ENCODE measurements around the gene SPSB3. TPM values are rescaled to one million over a fixed set of nuclear protein-coding genes. Genes with fewer than 3 reads are reported as not detected.
"Not testable (repeated sequence)": the region's sequence is repeated elsewhere in the genome, so short reads cannot be mapped to it uniquely, and the experiment has no call there.

Gene SPSB3
- total and polyA plus RNA-seq, 7 donors: 34.4 to 98.4 (median 61.4) TPM

DNA sequence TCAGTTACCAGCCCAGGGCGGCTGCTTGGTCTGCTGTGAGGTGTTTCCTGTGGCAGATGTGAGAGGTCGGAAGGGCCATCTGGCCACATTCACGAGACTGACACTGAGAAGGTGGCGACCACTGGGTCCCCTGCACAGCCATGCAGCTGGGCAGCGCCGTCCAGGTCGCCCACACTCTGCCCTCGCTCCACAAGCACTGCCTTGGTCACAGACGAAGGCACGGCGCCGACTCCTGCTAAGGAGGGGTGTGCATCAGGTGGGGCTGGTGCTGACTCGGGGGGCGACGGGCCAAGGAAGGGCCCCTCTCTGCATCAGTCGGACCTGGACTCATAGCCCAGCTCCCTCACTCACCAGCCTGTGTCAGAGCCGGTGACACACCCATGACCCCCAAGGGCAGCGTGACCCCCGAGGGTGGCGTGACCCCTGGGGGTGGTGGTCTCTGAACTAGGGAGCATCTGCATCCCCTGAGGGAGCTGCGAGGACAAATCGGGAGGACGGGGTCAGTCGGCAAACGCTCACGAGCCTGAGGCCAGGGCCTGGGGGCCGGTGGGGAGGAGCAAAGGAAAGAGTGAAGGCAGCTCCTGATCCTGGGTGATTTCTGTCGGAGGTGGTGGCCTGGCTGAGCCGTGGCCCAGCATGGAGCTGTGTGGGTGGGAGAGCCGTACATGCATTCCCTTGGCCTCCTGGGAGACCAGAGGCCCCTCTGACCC, 41.4 kb downstream of the SPSB3 start:
- Histone ChIP-seq H3K4me1 (no peaks in the 10 kb centered on the region), H3K27me3 (no peaks in the 10 kb centered on the region), H3K4me3 (no peak overlapping the region), H3K36me3 (peaks cover 14 to 46% (median 18%) of the 10 kb centered on the region in 4 donors), H3K27ac (no peak overlapping the region), H3K9me3 (no peaks in the 10 kb centered on the region)
- TF ChIP-seq POLR2AphosphoS5 (IDR thresholded peaks at IDR 0.05): no peak
- 94 to 96% methylated on average over 30 of the region's 30 CpGs for WGBS, 2 donors
- intact Hi-C loops (cut with DNase I): no loop called here
- DNase-seq: no peak

DNA sequence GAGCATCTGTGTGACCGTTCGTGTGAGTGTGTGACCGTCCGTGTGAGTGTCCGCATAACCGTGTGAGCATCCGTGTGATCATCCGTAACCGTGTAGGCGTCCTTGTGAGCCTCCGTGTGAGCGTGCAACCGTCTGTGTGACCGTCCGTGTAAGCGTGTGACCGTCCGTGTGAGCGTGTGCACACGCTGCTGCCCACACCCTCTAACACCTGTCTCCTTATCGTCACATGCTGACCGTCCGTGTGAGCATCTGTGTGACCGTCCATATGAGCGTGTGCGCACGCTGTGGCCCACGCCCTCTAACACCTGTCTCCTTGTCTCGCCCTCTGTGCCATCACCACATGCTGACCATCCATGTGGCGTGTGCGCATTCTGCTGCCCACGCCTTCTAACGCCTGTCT, 42.1 kb downstream of the SPSB3 start:
- no peaks in the 10 kb centered on the region for H3K9me3 ChIP-seq
- no peak overlapping the region for H3K4me3 ChIP-seq
- H3K4me1 ChIP-seq: no peaks in the 10 kb centered on the region
- no peak for DNase-seq
- TF ChIP-seq, protein P1, sequence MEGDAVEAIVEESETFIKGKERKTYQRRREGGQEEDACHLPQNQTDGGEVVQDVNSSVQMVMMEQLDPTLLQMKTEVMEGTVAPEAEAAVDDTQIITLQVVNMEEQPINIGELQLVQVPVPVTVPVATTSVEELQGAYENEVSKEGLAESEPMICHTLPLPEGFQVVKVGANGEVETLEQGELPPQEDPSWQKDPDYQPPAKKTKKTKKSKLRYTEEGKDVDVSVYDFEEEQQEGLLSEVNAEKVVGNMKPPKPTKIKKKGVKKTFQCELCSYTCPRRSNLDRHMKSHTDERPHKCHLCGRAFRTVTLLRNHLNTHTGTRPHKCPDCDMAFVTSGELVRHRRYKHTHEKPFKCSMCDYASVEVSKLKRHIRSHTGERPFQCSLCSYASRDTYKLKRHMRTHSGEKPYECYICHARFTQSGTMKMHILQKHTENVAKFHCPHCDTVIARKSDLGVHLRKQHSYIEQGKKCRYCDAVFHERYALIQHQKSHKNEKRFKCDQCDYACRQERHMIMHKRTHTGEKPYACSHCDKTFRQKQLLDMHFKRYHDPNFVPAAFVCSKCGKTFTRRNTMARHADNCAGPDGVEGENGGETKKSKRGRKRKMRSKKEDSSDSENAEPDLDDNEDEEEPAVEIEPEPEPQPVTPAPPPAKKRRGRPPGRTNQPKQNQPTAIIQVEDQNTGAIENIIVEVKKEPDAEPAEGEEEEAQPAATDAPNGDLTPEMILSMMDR (IDR thresholded peaks at IDR 0.05): no peak
- no peak for TF ChIP-seq POLR2AphosphoS5 (IDR thresholded peaks at IDR 0.05)
- TF ChIP-seq EP300 (IDR thresholded peaks at IDR 0.05): no peak
- no peak for TF ChIP-seq POLR2A (IDR thresholded peaks at IDR 0.05)
- no peaks in the 10 kb centered on the region for H3K27me3 ChIP-seq
- peaks cover 13 to 39% (median 15%) of the 10 kb centered on the region in 4 donors for H3K36me3 ChIP-seq
- WGBS, 2 donors: 97 to 98% methylated on average over 33 of the region's 33 CpGs
- intact Hi-C loops (cut with DNase I): no loop called here
- H3K27ac ChIP-seq: no peak overlapping the region

DNA sequence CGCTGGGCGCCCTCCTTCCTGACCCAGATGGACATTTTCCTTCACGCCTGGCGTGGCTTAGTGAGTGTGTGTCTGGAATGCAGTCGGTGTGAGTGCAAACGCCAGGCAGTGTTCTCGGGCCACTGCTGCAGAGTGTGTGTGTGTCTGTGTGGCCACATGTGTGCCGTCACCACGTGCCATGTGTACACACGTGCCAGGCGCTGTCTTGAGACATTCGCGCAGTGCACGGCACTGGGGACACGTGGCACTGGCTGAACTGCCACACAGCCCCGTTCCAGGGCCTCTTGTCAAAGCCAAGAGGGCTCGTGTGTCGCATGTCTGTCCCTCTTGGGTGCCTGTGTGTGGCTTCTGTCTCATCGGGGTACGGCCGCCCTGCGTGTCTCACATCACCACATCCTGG, 47.6 kb downstream of the SPSB3 start:
- Histone ChIP-seq H3K27ac (no peak overlapping the region), H3K9me3 (no peaks in the 10 kb centered on the region), H3K36me3 (peaks cover 21 to 40% (median 31%) of the 10 kb centered on the region in 4 donors), H3K4me3 (no peak overlapping the region), H3K4me1 (no peaks in the 10 kb centered on the region), H3K27me3 (no peaks in the 10 kb centered on the region)
- 98% methylated on average over 22 of the region's 22 CpGs for WGBS, 2 donors
- intact Hi-C loops (cut with DNase I): no loop called here
- DNase-seq: no peak
- no peak for TF ChIP-seq EP300 (IDR thresholded peaks at IDR 0.05)
- TF ChIP-seq, protein P1 (IDR thresholded peaks at IDR 0.05): no peak
- TF ChIP-seq POLR2AphosphoS5 (IDR thresholded peaks at IDR 0.05): no peak
- TF ChIP-seq POLR2A (IDR thresholded peaks at IDR 0.05): no peak

DNA sequence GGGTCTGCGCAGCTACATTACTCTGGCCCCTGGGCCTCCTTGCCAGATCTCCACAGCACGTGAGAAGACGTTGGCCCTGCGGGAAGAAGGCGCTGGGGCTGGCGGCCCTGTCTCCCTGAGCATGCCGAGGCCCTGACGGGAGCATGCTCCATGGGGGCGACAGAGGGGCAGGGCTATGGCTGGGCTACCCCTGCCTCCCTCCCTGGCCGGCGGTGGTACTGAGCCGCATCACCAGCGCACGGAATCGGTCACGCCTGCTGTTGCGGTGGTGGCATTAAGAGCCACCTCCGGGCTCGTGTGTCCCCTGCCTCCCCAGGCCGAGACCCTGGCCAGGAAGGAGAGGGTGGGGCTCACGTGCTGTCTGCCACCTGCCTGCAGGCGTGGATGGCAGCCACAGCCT, 48.2 kb downstream of the SPSB3 start:
- TF ChIP-seq EP300 (IDR thresholded peaks at IDR 0.05) (no peak), POLR2AphosphoS5 (IDR thresholded peaks at IDR 0.05) (no peak), POLR2A (IDR thresholded peaks at IDR 0.05) (no peak)
- TF ChIP-seq, protein P1 (IDR thresholded peaks at IDR 0.05): no peak
- Histone ChIP-seq H3K36me3 (peaks cover 27 to 47% (median 37%) of the 10 kb centered on the region in 4 donors), H3K9me3 (no peaks in the 10 kb centered on the region), H3K4me3 (no peak overlapping the region), H3K27me3 (no peaks in the 10 kb centered on the region), H3K27ac (no peak overlapping the region), H3K4me1 (no peaks in the 10 kb centered on the region)
- 96% methylated on average over 22 of the region's 22 CpGs for WGBS, 2 donors
- DNase-seq: no peak
- intact Hi-C loops (cut with DNase I): no loop called here

DNA sequence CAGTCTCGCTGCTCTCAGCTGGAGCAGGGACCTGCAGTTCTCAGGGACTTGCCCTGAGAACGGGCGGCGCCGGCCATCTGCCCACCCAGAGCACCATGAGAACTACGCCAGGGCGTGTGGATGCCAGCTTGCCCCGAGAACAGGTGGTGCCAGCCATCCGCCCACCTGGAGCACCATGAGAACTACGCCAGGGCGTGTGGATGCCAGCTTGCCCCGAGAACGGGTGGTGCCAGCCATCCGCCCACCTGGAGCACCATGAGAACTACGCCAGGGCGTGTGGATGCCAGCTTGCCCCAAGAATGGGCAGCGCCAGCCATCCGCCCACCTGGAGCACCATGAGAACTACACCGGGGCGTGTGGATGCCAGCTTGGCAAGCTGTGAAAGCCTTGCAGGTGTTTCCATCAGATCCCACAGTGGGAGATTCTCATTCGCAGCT, 49.8 kb downstream of the SPSB3 start:
- H3K4me1 ChIP-seq; H3K4me3 ChIP-seq; H3K27me3 ChIP-seq; DNase-seq; H3K27ac ChIP-seq; intact Hi-C loops (cut with DNase I); H3K9me3 ChIP-seq: not testable (repeated sequence)
- 90 to 94% methylated on average over 21 of the region's 21 CpGs for WGBS, 2 donors
- H3K36me3 ChIP-seq: peaks cover 30 to 62% (median 48%) of the 10 kb centered on the region in 4 donors

DNA sequence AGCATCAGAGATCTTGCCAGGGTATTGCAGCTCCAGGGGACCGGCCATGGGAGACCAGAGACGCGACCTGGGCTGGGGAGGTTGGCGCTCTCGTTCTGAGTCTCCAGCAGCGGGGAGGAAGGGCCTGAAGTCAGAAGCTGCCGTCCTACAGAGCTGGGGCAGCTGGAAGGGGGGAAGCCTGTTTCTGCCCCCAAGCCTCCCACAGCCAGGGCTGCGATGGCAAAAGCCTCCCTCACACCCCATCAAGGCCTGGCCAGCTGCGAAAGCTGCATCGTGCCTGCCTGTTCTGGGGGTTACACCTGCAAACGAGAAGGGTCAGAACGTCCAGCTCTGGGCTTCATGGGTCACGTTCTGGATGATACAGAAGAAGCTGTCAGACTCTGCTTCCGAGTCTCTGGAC, 50.3 kb downstream of the SPSB3 start:
- no peak for TF ChIP-seq EP300 (IDR thresholded peaks at IDR 0.05)
- TF ChIP-seq, protein P1 (IDR thresholded peaks at IDR 0.05): no peak
- 91 to 93% methylated on average over 14 of the region's 14 CpGs for WGBS, 2 donors
- Histone ChIP-seq H3K27me3 (no peaks in the 10 kb centered on the region), H3K4me3 (no peak overlapping the region), H3K36me3 (peaks cover 30 to 66% (median 49%) of the 10 kb centered on the region in 4 donors), H3K9me3 (no peaks in the 10 kb centered on the region), H3K27ac (no peak overlapping the region), H3K4me1 (no peaks in the 10 kb centered on the region)
- intact Hi-C loops (cut with DNase I): no loop called here
- DNase-seq: no peak
